Fibroblast of the conjunctiva (primary cell): Measurements from ENCODE around the gene OTUD1.
"Not testable (repeated sequence)": the region's sequence is repeated elsewhere in the genome, so short reads cannot be mapped to it uniquely, and the experiment has no call there.

Experiments
- DNase-seq: peaks from one replicate; pipeline ENCODE4 v3.0.0-alpha.2; 2010; ENCODE audit warnings: low read depth

OTUD1 gene

DNA sequence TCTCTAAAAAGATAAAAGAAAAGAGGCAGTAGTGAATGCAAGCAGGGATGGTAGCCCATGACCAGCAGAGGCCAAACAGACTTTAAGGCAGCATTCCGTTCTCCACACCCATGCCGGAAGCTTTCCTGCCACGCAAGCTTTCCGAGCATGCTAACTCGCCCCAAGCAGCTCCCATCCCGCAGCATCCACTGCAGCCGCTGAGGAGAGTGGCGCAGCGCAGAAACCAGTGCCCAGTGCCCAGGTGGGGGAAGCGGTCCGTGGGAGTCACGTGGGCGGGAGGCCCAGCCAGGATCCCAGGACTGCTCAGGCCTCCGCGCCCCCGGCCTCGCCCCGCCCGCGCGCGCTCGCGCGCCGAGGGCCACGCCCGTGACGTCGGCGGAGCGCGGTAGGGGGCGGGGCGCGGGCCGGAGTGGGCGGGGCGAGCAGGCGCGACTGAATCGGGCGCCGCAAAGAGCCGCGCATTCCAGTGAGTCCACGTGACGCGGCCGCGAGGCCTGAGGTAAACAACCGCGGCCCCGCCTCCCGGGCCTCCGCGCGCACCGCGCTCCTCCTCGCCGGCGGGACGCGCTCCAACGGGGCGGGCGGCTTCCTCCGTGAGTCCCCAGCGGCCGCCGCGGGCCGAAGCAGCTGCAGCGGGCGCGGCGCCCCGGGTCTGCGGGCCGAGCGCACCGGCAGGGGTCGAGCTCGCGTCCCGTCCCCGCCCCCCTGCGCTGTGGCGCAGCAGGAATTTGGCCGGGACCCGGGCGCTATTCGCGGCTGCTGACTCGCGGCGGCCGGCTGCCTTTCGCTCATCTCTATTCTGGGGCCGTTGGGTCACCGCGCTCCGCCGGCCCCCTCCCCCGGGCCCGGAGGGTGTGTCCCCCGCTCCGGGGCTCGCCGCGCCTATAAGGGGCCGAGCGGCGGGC lies at the start of gene OTUD1:
TSS of gene OTUD1 (plus strand) at position 529 of the 905 bp plus-strand sequence. CDS start 383 bp downstream, outside the sequence.
- peak; percentile 85 for DNase-seq

- not testable (repeated sequence) for DNase-seq
Measured at GRCh38 chr10:23390408-23390807, 48.5 kb upstream of the OTUD1 start.

DNA sequence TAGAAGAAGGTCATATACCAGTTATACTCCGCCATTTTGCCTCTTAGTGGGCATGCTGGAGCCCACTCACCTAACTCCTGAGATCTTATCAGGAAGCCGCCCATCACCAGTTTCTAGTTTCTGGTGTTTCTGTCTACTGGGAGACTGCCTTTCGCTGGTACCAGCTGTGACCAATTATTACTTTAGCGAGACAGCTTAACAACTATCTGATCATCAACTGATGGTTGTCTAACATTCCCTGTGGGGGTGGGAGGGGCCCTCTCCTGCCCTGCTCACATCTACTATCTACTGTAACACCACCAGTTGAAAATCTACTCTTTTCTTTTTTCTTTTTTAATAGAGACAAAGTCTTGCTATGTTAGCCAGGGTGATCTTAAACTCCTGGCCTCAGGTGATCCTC lies 48.1 kb upstream of the OTUD1 start:
- no peak for DNase-seq

GRCh38 chr10:23391821-23392220 lies 47.1 kb upstream of the OTUD1 start:
- DNase-seq, result no peak

DNA sequence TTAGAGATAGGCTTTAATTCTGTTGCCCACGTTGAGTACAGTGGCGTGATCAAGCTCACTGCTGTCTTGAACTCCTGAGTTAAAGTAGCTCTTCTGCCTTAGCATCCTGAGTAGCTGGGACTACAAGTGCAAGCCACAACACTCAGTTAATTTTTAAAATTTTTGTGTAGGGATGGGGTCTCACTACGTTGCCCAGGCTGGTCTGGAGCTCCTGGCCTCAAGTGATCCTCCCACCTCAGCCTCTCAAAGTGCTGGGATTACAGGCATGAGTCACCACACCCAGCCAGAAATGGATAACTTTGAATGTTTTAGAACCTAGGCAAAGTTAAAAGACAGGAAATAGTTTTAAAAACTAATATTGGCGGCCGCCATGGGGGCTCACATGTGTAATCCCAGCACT lies 43.9 kb upstream of the OTUD1 start:
- DNase-seq, result no peak

- DNase-seq, result no peak
Measured at GRCh38 chr10:23396695-23397094, 42.2 kb upstream of the OTUD1 start.

- DNase-seq, result no peak
Measured at GRCh38 chr10:23399701-23400144, 39.2 kb upstream of the OTUD1 start.

DNA sequence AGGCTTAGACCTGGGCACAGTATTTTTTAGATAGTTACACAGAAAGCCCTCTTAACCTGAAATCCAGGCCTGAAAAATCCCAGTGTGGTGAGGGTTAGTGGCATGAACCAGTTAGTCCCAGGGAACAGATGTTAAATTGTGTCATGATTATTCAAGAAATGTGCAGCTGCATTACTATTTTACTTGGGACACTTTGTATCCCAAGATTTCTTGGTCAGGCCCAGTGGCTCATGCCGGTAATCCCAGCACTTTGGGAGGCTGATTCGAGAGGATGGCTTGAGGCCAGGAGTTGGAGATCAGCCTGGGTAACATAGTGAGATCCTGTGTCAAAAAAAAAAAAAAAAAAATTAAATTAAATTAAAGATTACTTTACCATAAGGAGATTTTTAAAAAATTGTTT lies 36.0 kb upstream of the OTUD1 start:
- DNase-seq, result no peak

- no peak for DNase-seq
Measured at GRCh38 chr10:23403278-23403677, 35.6 kb upstream of the OTUD1 start.

DNA sequence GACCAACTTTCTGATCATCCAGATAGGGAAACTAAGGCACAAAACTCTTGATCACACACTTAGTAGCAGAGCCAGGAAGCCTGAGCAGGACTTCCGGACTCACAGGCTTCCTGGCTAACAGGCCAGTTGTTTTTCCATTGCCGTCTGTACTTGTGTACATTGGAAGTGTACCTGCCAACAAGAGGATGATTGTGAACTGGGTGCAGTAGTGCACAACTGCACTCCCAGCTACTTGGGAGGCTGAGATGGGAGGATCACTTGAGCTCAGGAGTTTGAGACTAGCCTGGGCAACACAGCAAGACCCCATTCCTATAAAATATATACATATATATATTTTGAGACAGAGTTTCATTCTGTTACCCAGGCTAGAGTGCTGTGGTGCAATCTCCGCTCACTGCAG lies 35.2 kb upstream of the OTUD1 start:
- DNase-seq, result no peak

- DNase-seq, result no peak
Measured at GRCh38 chr10:23404461-23404980, 34.4 kb upstream of the OTUD1 start.

DNA sequence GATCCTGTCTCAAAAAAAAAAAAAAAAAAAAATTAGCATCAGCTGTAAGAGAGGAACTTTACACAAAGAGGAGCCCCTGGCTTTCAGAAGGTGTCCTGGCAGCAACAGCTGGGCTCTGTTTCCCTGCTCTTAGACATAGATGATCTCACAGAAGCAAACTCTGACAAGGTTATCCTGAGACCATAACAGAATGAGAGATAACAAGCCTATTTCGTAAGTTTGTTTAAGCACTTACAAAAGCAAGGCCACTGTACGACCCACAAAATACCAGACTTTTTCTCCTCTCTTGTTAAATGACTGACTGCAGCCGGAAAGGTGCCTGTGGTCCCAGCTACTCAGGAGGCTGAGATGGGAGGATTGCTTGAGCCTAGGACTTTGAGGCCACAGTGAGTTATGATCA lies 33.3 kb upstream of the OTUD1 start:
- DNase-seq, result no peak

- DNase-seq, result no peak
Measured at GRCh38 chr10:23406409-23406808, 32.5 kb upstream of the OTUD1 start.

DNA sequence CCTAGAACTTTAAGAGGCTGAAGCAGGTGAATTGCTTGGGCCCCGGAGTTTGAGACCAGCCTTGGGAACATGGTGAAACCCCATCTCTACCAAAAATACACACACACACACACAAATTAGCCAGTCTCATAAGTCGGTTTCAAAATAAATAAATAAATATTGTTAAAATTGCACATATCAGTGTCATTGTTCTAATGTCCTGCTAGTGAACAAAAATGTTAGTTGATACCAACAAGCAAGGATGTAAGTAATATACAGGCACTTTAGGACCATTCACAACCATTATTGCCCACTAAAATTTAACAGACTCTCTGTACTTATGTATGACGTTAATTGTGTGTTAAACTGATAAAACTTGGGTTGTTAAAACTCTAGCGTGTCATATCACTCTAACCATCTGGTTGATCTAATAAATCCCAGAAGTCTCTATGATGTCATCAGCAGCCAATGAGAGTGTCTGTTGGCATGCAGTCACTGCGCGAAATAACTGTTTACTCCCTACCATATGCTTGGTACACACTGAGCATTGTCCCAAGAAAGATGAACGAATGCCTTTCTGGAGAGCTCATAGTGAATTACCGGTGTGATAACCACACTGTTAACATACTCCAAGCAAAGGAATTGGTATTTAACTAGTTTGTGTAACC lies 30.4 kb upstream of the OTUD1 start:
- peak; percentile 5 for DNase-seq

- DNase-seq, result no peak
Measured at GRCh38 chr10:23412223-23412622, 26.7 kb upstream of the OTUD1 start.

DNA sequence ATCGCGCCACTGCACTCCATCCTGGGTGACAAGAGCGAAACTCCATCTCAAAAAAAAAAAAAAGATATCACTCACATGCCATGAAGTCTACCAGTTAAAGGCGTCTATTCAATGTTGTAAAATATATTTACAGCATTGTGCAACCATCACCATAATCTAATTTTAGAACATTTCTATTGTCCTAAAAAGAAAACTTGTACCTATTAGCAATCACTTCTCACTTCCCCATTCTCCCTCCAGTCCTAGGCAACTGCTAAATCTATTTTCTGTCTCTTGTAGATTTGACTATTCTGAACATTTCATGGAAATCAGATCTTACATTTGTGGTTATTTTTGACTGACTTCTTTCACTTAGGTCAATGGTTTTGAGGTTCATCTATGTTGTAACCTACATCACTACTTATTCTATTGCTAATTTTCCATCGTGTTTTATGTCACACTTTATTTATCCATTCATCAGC lies 25.2 kb upstream of the OTUD1 start:
- DNase-seq, result no peak

- DNase-seq, result no peak
Measured at GRCh38 chr10:23414658-23415057, 24.2 kb upstream of the OTUD1 start.

GRCh38 chr10:23417254-23417653 lies 21.6 kb upstream of the OTUD1 start:
- DNase-seq, result no peak

GRCh38 chr10:23418051-23418681 lies 20.7 kb upstream of the OTUD1 start:
- no peak for DNase-seq

DNA sequence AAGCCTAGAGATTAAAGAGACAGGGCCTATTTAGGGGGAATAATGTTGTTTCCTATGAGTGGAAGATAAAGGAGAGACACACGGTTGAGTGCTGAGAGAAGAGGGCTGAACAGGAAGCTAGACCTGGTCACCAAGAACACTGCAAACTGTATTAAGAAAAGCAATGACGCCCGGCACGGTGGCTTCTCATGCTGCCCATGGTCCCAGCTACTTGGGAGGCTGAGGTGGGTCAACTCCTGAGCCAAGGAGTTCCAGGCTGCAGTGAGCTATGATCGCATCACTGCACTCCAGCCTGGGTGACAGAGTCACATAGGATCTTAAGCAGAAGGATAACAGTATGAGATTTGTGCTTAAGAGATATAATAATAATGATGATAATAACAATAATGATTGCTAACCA lies 19.7 kb upstream of the OTUD1 start:
- no peak for DNase-seq

DNA sequence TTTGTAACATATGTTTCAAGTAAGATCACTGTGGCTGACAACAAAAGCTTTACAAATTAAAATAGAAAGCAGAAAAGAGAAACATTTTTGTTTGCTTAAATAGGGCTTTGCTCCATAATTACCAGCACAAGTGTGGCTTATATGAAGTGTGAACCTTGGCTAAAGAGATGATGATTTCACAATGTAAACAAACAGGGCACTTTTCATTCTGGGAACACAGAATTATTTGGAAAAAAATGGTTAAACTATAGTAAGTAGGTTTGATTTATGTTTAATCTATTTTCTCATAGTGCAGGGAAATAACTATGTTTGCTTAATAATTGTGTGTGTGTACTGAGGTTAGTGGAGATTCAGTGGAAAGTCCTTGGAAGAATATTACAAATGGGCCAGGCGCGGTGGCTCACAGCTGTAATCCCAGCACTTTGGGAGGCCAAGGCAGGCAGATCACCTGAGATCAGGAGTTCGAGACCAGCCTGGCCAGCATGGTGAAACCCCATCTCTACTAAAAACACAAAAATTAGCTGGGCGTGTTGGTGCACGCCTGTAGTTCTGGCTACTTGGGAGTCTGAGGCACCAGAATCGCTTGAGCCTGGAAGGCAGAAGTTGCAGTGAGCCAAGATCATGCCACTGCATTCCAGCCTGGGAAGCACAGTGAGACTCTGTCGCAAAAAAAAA lies 19.1 kb upstream of the OTUD1 start:
- DNase-seq, result no peak

DNA sequence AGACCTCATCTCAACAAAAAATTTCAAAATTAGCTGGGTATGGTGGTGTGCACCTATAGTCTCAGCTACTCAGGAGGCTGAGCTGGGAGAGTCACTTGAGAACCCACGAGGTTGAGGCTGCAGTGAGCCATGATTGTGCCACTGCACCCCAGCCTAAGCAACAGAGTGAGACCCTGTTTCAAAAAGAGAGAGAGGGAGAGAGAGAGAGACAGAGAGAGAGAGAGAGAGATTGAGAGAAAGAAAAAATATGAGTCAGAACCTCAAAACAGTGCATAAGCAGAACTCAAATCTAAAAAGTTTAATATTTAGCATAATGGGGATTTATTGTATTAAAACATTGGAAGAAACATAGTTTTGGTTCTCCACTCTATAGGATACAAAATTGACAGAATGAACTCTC lies 17.5 kb upstream of the OTUD1 start:
- DNase-seq, result no peak
